HepG2 (cell line): ENCODE data around the gene NDUFAF8. TPM values are rescaled to one million over a fixed set of nuclear protein-coding genes. Genes with fewer than 3 reads are reported as not detected.

ENCODE experiments used
- NBN ChIP-seq: fragments of 450-650 bp; conservative IDR thresholded peaks from 2 replicates; pipeline ENCODE4 v1.6.1; 2017
- NFIC ChIP-seq: IDR thresholded peaks from 2 replicates; pipeline ENCODE4 v1.6.1; 2012; ENCODE audit warnings: mild to moderate bottlenecking, low read length, inconsistent platforms
- PLRG1 ChIP-seq: fragments of 450-650 bp; conservative IDR thresholded peaks from 2 replicates; pipeline ENCODE4 v1.6.1; 2016
- SALL1 ChIP-seq: sonication (generic); formaldehyde crosslinking; IDR thresholded peaks from 2 replicates; pipeline ENCODE4 v1.8.0; 2022; ENCODE audit warnings: mild to moderate bottlenecking, missing genetic modification reagents
- SMAD1 ChIP-seq: sonication (generic); formaldehyde crosslinking; IDR thresholded peaks from 2 replicates; pipeline ENCODE4 v1.4.0; 2020; ENCODE audit warnings: missing genetic modification reagents, low read depth, mild to moderate bottlenecking, borderline replicate concordance
- STAG1 ChIP-seq: sonication (generic); formaldehyde crosslinking; IDR thresholded peaks from 2 replicates; pipeline ENCODE4 v1.4.0; 2020; ENCODE audit warnings: missing genetic modification reagents
- TBL1XR1 ChIP-seq: fragments of 150-350 bp; IDR thresholded peaks from 2 replicates; pipeline ENCODE4 v1.6.1; 2014; ENCODE audit warnings: borderline replicate concordance, low read length; ENCODE audit not compliant: partially characterized antibody
- YEATS4 ChIP-seq: sonication (generic); formaldehyde crosslinking; IDR thresholded peaks from 2 replicates; pipeline ENCODE4 v1.4.0; 2020; ENCODE audit warnings: missing genetic modification reagents, borderline replicate concordance
- ZBTB10 ChIP-seq: sonication (generic); formaldehyde crosslinking; IDR thresholded peaks from 2 replicates; pipeline ENCODE4 v1.4.0; 2020; ENCODE audit warnings: missing genetic modification reagents, borderline replicate concordance
- ZFYVE20 ChIP-seq: sonication (generic); formaldehyde crosslinking; IDR thresholded peaks from 2 replicates; pipeline ENCODE4 v1.8.0; 2023; ENCODE audit warnings: low read depth, mild to moderate bottlenecking, moderate library complexity, missing genetic modification reagents, borderline replicate concordance
- ZNF484 ChIP-seq: sonication (generic); formaldehyde crosslinking; IDR thresholded peaks from 2 replicates; pipeline ENCODE4 v1.5.1; 2020; ENCODE audit warnings: mild to moderate bottlenecking, low read depth, missing genetic modification reagents, borderline replicate concordance
- ZSCAN5A ChIP-seq: sonication (generic); formaldehyde crosslinking; IDR thresholded peaks from 2 replicates; pipeline ENCODE4 v1.8.0; 2022; ENCODE audit warnings: mild to moderate bottlenecking, missing genetic modification reagents, borderline replicate concordance
- polyA plus RNA-seq, 8 experiments: library from polyadenylated mRNA; depleted of rRNA in 3 of 8; stranded (reverse) in 7 of 8; unstranded in 1 of 8; fragments of >200 nt; fragmentation: Illumina TruSeq in 4 of 8; extraction: Trizol in 4 of 8; gene quantifications; 2 replicates each; pipeline versions ENCODE4 v1.2.1 to v1.2.3, GENCODE V29; 2011 to 2016; ENCODE audit warnings: low read depth in 4 of 8, missing spikeins in 1 of 8, mixed read lengths in 1 of 8; ENCODE audit not compliant: insufficient read depth in 1 of 8
- total RNA-seq, 5 experiments: library from RNA; depleted of rRNA; stranded (reverse); fragments of >200 nt; fragmentation: Illumina TruSeq; extraction: Trizol; gene quantifications; 2 replicates each; pipeline ENCODE4 v1.2.3, GENCODE V29; 2016; ENCODE audit warnings: low read depth in 1 of 5
- TF ChIP-seq, protein P1 (sequence below): sonication (generic); formaldehyde crosslinking; IDR thresholded peaks from 2 replicates; pipeline ENCODE4 v1.8.0; 2022; ENCODE audit warnings: mild to moderate bottlenecking, missing genetic modification reagents
- TF ChIP-seq, protein P2 (sequence below): sonication (generic); formaldehyde crosslinking; IDR thresholded peaks from 2 replicates; pipeline ENCODE4 v1.5.1; 2020; ENCODE audit warnings: missing genetic modification reagents, mild to moderate bottlenecking, borderline replicate concordance
- TF ChIP-seq, protein P3 (sequence below): sonication (generic); formaldehyde crosslinking; IDR thresholded peaks from 2 replicates; pipeline ENCODE4 v1.9.0; 2022; ENCODE audit warnings: missing genetic modification reagents, mild to moderate bottlenecking, borderline replicate concordance
- TF ChIP-seq, protein P4 (sequence below): sonication (generic); formaldehyde crosslinking; IDR thresholded peaks from 2 replicates; pipeline ENCODE4 v1.5.0; 2020; ENCODE audit warnings: mild to moderate bottlenecking, missing genetic modification reagents
- TF ChIP-seq, protein P5 (sequence below): sonication (generic); formaldehyde crosslinking; IDR thresholded peaks from 2 replicates; pipeline ENCODE4 v1.4.0; 2020; ENCODE audit warnings: missing genetic modification reagents

NDUFAF8 gene
- total and polyA plus RNA-seq, 2 of the 13 experiments (the other 11 are each of a cell fraction or from before 2014, with no cell fraction given): 75.6 to 233 TPM

GRCh38 chr17:81222906-81223761, 16.0 kb upstream of the NDUFAF8 start, which contains the start of gene CEP131 (continued):
- TF ChIP-seq TBL1XR1: no peak
- no peak for TF ChIP-seq STAG1 (CRISPR knock-in tag)
- TF ChIP-seq ZBTB10 (CRISPR knock-in tag): peak; percentile 78
- TF ChIP-seq, protein P1, sequence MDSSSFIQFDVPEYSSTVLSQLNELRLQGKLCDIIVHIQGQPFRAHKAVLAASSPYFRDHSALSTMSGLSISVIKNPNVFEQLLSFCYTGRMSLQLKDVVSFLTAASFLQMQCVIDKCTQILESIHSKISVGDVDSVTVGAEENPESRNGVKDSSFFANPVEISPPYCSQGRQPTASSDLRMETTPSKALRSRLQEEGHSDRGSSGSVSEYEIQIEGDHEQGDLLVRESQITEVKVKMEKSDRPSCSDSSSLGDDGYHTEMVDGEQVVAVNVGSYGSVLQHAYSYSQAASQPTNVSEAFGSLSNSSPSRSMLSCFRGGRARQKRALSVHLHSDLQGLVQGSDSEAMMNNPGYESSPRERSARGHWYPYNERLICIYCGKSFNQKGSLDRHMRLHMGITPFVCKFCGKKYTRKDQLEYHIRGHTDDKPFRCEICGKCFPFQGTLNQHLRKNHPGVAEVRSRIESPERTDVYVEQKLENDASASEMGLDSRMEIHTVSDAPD (CRISPR knock-in tag): peak; percentile 42; the same call in 1 of the 2 replicates
- no peak for TF ChIP-seq NFIC
- no peak for TF ChIP-seq SMAD1 (CRISPR knock-in tag)
- TF ChIP-seq ZSCAN5A (CRISPR knock-in tag): peak; percentile 86; the same call in 1 of the 2 replicates
- TF ChIP-seq SALL1 (CRISPR knock-in tag): peak; percentile 72
- peak; percentile 81 for TF ChIP-seq YEATS4 (CRISPR knock-in tag)
- TF ChIP-seq, protein P2, sequence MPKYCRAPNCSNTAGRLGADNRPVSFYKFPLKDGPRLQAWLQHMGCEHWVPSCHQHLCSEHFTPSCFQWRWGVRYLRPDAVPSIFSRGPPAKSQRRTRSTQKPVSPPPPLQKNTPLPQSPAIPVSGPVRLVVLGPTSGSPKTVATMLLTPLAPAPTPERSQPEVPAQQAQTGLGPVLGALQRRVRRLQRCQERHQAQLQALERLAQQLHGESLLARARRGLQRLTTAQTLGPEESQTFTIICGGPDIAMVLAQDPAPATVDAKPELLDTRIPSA (CRISPR knock-in tag): peak; percentile 89
- TF ChIP-seq, protein P3, sequence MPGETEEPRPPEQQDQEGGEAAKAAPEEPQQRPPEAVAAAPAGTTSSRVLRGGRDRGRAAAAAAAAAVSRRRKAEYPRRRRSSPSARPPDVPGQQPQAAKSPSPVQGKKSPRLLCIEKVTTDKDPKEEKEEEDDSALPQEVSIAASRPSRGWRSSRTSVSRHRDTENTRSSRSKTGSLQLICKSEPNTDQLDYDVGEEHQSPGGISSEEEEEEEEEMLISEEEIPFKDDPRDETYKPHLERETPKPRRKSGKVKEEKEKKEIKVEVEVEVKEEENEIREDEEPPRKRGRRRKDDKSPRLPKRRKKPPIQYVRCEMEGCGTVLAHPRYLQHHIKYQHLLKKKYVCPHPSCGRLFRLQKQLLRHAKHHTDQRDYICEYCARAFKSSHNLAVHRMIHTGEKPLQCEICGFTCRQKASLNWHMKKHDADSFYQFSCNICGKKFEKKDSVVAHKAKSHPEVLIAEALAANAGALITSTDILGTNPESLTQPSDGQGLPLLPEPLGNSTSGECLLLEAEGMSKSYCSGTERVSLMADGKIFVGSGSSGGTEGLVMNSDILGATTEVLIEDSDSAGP (CRISPR knock-in tag): peak; percentile 75
- TF ChIP-seq NBN: no peak
- TF ChIP-seq, protein P4, sequence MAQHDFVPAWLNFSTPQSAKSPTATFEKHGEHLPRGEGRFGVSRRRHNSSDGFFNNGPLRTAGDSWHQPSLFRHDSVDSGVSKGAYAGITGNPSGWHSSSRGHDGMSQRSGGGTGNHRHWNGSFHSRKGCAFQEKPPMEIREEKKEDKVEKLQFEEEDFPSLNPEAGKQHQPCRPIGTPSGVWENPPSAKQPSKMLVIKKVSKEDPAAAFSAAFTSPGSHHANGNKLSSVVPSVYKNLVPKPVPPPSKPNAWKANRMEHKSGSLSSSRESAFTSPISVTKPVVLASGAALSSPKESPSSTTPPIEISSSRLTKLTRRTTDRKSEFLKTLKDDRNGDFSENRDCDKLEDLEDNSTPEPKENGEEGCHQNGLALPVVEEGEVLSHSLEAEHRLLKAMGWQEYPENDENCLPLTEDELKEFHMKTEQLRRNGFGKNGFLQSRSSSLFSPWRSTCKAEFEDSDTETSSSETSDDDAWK (CRISPR knock-in tag): no peak
- TF ChIP-seq ZNF484: no peak
- TF ChIP-seq PLRG1: no peak
- TF ChIP-seq, protein P5, sequence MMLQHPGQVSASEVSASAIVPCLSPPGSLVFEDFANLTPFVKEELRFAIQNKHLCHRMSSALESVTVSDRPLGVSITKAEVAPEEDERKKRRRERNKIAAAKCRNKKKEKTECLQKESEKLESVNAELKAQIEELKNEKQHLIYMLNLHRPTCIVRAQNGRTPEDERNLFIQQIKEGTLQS (CRISPR knock-in tag): peak; percentile 38; the same call in 1 of the 2 replicates
- no peak for TF ChIP-seq ZFYVE20 (CRISPR knock-in tag)
